NCI-H226 (cell line): ENCODE data around the gene TRIO.
"Not testable (repeated sequence)": the region's sequence is repeated elsewhere in the genome, so short reads cannot be mapped to it uniquely, and the experiment has no call there.

Experiments used
- DNase-seq: peaks from one replicate; pipeline ENCODE4 v3.0.0-alpha.2; 2015

The TRIO gene

GRCh38 chr5:14142827-14143545, at the start of gene TRIO:
Gene TRIO (plus strand): TSS chr5:14143342. CDS start chr5:14143726, 384 bp downstream.
- peak; percentile 84 for DNase-seq

GRCh38 chr5:14097380-14097779, 45.8 kb upstream of the TRIO start:
- not testable (repeated sequence) for DNase-seq

GRCh38 chr5:14097998-14098471, 45.1 kb upstream of the TRIO start:
- peak; percentile 83 for DNase-seq

GRCh38 chr5:14100281-14100680, 42.9 kb upstream of the TRIO start:
- DNase-seq: no peak

GRCh38 chr5:14101922-14102321, 41.2 kb upstream of the TRIO start:
- DNase-seq: peak; percentile 10

GRCh38 chr5:14102666-14103065, 40.5 kb upstream of the TRIO start:
- DNase-seq: no peak

GRCh38 chr5:14105718-14106410, 37.3 kb upstream of the TRIO start:
- DNase-seq: peak; percentile 89

- no peak for DNase-seq
Observed at GRCh38 chr5:14107536-14107935, 35.6 kb upstream of the TRIO start.

GRCh38 chr5:14108170-14108996, 34.8 kb upstream of the TRIO start:
- no peak for DNase-seq

- DNase-seq: no peak
Observed at GRCh38 chr5:14109041-14109747, 33.9 kb upstream of the TRIO start.

GRCh38 chr5:14109771-14110170, 33.4 kb upstream of the TRIO start:
- DNase-seq: no peak

- DNase-seq: peak; percentile 37
Observed at GRCh38 chr5:14110196-14110595, 32.9 kb upstream of the TRIO start.

GRCh38 chr5:14110680-14111079, 32.5 kb upstream of the TRIO start:
- DNase-seq: peak; percentile 77

- DNase-seq: peak; percentile 73
Observed at GRCh38 chr5:14112998-14113652, 30.0 kb upstream of the TRIO start.

- peak; percentile 77 for DNase-seq
Observed at GRCh38 chr5:14114615-14115251, 28.4 kb upstream of the TRIO start.

GRCh38 chr5:14115323-14115895, 27.7 kb upstream of the TRIO start:
- DNase-seq: no peak

GRCh38 chr5:14118551-14119320, 24.4 kb upstream of the TRIO start:
- no peak for DNase-seq

- DNase-seq: no peak
Observed at GRCh38 chr5:14120176-14120575, 23.0 kb upstream of the TRIO start.

GRCh38 chr5:14121552-14121951, 21.6 kb upstream of the TRIO start:
- no peak for DNase-seq

GRCh38 chr5:14122089-14122488, 21.1 kb upstream of the TRIO start:
- no peak for DNase-seq

GRCh38 chr5:14123551-14123950, 19.6 kb upstream of the TRIO start:
- no peak for DNase-seq
